CD14-positive monocyte (primary cell): ENCODE data around the gene PHPT1. TPM values are rescaled to one million over a fixed set of nuclear protein-coding genes. Genes with fewer than 3 reads are reported as not detected.

Source experiments
- DNase-seq, 3 donors: peaks; one replicate each; pipeline ENCODE4 v3.0.0-alpha.2; 2011 to 2022
- H2AFZ ChIP-seq: 2 replicates; pipeline ENCODE4 v1.6.0; 2012; ENCODE audit warnings: mild to moderate bottlenecking, low read depth, low read length, inconsistent platforms; ENCODE audit not compliant: insufficient read depth, poor library complexity, severe bottlenecking
- H3K27ac ChIP-seq, 2 donors: 1 replicate in 1 of 2; 2 replicates in 1 of 2; pipeline ENCODE4 v1.5.1; 2012 to 2013; ENCODE audit warnings: low read length in 2 of 2, control low read depth in 1 of 2, inconsistent platforms in 1 of 2, low read depth in 1 of 2, mild to moderate bottlenecking in 1 of 2
- H3K27me3 ChIP-seq, 2 donors: one replicate each; pipeline versions ENCODE4 v1.6.0 to v1.6.1; 2011 to 2013; ENCODE audit warnings: low read length in 2 of 2; ENCODE audit not compliant: control insufficient read depth in 2 of 2, insufficient read depth in 2 of 2
- H3K36me3 ChIP-seq, 2 donors: replicated peaks in 1 of 2; 1 replicate in 1 of 2; 2 replicates in 1 of 2; pipeline versions ENCODE4 v1.5.1 to v1.6.1; 2012 to 2013; ENCODE audit warnings: low read length in 2 of 2, control low read depth in 1 of 2, inconsistent platforms in 1 of 2, mild to moderate bottlenecking in 1 of 2; ENCODE audit not compliant: insufficient read depth in 2 of 2, control insufficient read depth in 1 of 2
- H3K4me1 ChIP-seq, 2 donors: 1 replicate in 1 of 2; 2 replicates in 1 of 2; pipeline versions ENCODE4 v1.5.1 to v1.6.1; 2012 to 2013; ENCODE audit warnings: low read length in 2 of 2, control low read depth in 1 of 2, inconsistent platforms in 1 of 2, mild to moderate bottlenecking in 1 of 2, moderate library complexity in 1 of 2; ENCODE audit not compliant: insufficient read depth in 2 of 2, control insufficient read depth in 1 of 2
- H3K4me2 ChIP-seq: replicated peaks from 2 replicates; pipeline ENCODE3; 2012; ENCODE audit warnings: low read length, moderate library complexity, mild to moderate bottlenecking; ENCODE audit not compliant: poor library complexity, severe bottlenecking; ENCODE audit errors: extremely low read depth
- H3K4me3 ChIP-seq, 3 experiments: fragments of 200-600 bp in 1 of 3; sonication (generic) in 1 of 3; replicated peaks in 1 of 3; 1 replicate in 2 of 3; 2 replicates in 1 of 3; pipeline ENCODE4 v1.5.1; 2011 to 2013; ENCODE audit warnings: low read length in 3 of 3, mild to moderate bottlenecking in 3 of 3, control low read depth in 2 of 3, low read depth in 2 of 3, inconsistent platforms in 1 of 3, moderate library complexity in 1 of 3
- H3K79me2 ChIP-seq: 2 replicates; pipeline ENCODE4 v1.6.0; 2012; ENCODE audit warnings: mild to moderate bottlenecking, control low read depth, inconsistent platforms, low read length, moderate library complexity; ENCODE audit not compliant: insufficient read depth
- H3K9ac ChIP-seq: 2 replicates; pipeline ENCODE4 v1.6.0; 2017; ENCODE audit warnings: low read length, mild to moderate bottlenecking; ENCODE audit not compliant: insufficient read depth, poor library complexity, severe bottlenecking
- H3K9me3 ChIP-seq, 2 donors: replicated peaks in 1 of 2; 1 replicate in 1 of 2; 2 replicates in 1 of 2; pipeline versions ENCODE4 v1.5.1 to v1.6.1; 2012 to 2013; ENCODE audit warnings: low read length in 2 of 2, control low read depth in 1 of 2; ENCODE audit not compliant: control insufficient read depth in 1 of 2, insufficient read depth in 1 of 2
- H4K20me1 ChIP-seq: 2 replicates; pipeline ENCODE4 v1.6.0; 2012; ENCODE audit warnings: mild to moderate bottlenecking, low read length, control low read depth, moderate library complexity; ENCODE audit not compliant: insufficient read depth
- H3K27ac Mint-ChIP-seq, 7 donors: one replicate each; pipeline ENCODE4 v1.8.0; 2020; ENCODE audit warnings: mild to moderate bottlenecking in 7 of 7, mixed read lengths in 7 of 7, moderate library complexity in 6 of 7, inconsistent platforms in 2 of 7
- H3K27me3 Mint-ChIP-seq, 3 donors: one replicate each; pipeline ENCODE4 v1.8.0; 2021 to 2022; ENCODE audit warnings: low read depth in 3 of 3, mild to moderate bottlenecking in 3 of 3, mixed read lengths in 3 of 3, moderate library complexity in 3 of 3, inconsistent platforms in 1 of 3
- H3K36me3 Mint-ChIP-seq, 2 donors: one replicate each; pipeline ENCODE4 v1.8.0; 2020; ENCODE audit warnings: mixed read lengths in 2 of 2, inconsistent platforms in 1 of 2, mild to moderate bottlenecking in 1 of 2
- H3K4me1 Mint-ChIP-seq: one replicate; pipeline ENCODE4 v1.8.0; 2020; ENCODE audit warnings: mild to moderate bottlenecking, mixed read lengths
- H3K4me3 Mint-ChIP-seq, 2 donors: one replicate each; pipeline ENCODE4 v1.8.0; 2020; ENCODE audit warnings: mild to moderate bottlenecking in 2 of 2, mixed read lengths in 2 of 2, moderate library complexity in 1 of 2
- H3K9me3 Mint-ChIP-seq, 7 donors: one replicate each; pipeline ENCODE4 v1.8.0; 2020 to 2022; ENCODE audit warnings: mixed read lengths in 7 of 7, mild to moderate bottlenecking in 6 of 7, moderate library complexity in 6 of 7, inconsistent platforms in 2 of 7
- WGBS: methylation state at CpG from one replicate; pipeline ENCODE4 v1.1.5; 2013; ENCODE audit warnings: missing lambda C conversion rate; ENCODE audit not compliant: insufficient coverage; 5-methylcytosine and 5-hydroxymethylcytosine counted together
- intact Hi-C, 2 donors: fragments of 100-400 bp; cut with micrococcal nuclease; formaldehyde crosslinking; loops; one replicate each; pipeline versions ENCODE4 v1.15.0 to v1.15.1; 2023
- polyA plus RNA-seq, 3 donors: library from polyadenylated mRNA; depleted of rRNA in 1 of 3; unstranded in 2 of 3; stranded (reverse) in 1 of 3; fragments of 300-500 nt in 2 of 3; fragments of >200 nt in 1 of 3; fragmentation: Illumina TruSeq in 2 of 3; gene quantifications; 1 replicate in 2 of 3; 2 replicates in 1 of 3; pipeline ENCODE4 v1.2.3, GENCODE V29; 2012 to 2021
- TF ChIP-seq, protein P1 (sequence below): fragments of 200-600 bp; IDR thresholded peaks from one replicate; pipeline ENCODE4 v1.8.0; 2022; ENCODE audit warnings: antibody characterized with exemption, mild to moderate bottlenecking

PHPT1 gene
- polyA plus RNA-seq, 3 donors: 70.0 to 163 (median 94.3) TPM

DNA sequence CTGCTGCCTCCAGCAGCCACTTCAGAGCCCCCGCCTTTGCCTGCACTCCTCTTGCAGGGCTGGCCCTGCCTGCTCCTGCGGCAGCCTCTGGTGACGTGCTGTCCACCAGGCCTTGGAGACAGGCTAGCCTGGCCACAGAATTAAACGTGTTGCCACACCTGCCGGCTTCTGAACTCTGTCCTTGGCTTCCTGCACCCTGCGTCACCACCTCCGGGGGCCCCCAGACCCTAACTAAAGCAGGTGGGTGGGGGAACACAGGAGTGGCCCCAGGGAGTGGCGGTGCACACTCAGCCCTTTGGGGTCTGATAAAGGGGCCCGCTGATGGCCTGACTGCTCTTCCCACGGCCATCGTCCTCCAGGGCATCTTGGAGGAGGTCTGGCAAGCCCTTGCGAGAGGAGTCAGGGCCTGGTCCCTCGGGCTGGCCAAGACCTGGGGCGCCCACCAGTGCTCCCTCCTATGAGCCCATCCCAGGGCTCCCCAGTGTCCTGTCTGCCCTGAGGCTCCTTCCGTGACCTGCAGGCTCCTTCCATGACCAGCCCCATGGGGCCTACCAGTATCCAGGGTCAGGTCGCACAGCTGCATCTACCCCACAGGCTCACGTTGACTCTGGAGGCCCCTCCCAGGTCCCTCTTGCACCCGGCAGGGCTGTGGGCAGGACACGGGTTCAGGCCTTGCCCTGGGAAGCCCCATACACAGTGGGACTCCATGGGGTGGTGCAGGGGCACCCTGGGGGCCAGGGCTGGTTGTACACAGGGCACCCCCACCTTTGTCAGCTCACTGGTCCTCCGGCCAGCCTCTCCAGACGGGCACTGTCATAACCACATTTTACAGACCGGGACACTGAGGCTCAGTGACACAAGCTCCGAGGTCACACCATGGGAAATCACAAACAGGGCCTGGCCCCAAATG, 1.9 kb downstream of the PHPT1 start:
- no peak overlapping the region for H3K4me3 ChIP-seq
- peaks cover 0 to 7% (median 5%) of the 10 kb centered on the region in 7 donors for H3K9me3 Mint-ChIP-seq
- H3K27me3 ChIP-seq: peaks cover 4 to 16% of the 10 kb centered on the region in 2 donors
- H2AFZ ChIP-seq: no peak overlapping the region
- no peak for DNase-seq
- peaks cover 9% of the 10 kb centered on the region for H4K20me1 ChIP-seq
- intact Hi-C loops: no loop called here
- H3K4me3 Mint-ChIP-seq: no peak overlapping the region
- TF ChIP-seq, protein P1, sequence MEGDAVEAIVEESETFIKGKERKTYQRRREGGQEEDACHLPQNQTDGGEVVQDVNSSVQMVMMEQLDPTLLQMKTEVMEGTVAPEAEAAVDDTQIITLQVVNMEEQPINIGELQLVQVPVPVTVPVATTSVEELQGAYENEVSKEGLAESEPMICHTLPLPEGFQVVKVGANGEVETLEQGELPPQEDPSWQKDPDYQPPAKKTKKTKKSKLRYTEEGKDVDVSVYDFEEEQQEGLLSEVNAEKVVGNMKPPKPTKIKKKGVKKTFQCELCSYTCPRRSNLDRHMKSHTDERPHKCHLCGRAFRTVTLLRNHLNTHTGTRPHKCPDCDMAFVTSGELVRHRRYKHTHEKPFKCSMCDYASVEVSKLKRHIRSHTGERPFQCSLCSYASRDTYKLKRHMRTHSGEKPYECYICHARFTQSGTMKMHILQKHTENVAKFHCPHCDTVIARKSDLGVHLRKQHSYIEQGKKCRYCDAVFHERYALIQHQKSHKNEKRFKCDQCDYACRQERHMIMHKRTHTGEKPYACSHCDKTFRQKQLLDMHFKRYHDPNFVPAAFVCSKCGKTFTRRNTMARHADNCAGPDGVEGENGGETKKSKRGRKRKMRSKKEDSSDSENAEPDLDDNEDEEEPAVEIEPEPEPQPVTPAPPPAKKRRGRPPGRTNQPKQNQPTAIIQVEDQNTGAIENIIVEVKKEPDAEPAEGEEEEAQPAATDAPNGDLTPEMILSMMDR: no peak
- H3K36me3 Mint-ChIP-seq: peaks cover 0 to 9% of the 10 kb centered on the region in 2 donors
- 92% methylated on average over 20 of the region's 23 CpGs for WGBS
- no peaks in the 10 kb centered on the region for H3K79me2 ChIP-seq
- peaks cover 0 to 5% of the 10 kb centered on the region in 2 donors for H3K9me3 ChIP-seq
- peaks cover 0 to 5% of the 10 kb centered on the region in 2 donors for H3K36me3 ChIP-seq
- H3K4me2 ChIP-seq: no peak overlapping the region
- H3K27ac ChIP-seq: no peak overlapping the region
- peak overlapping the region in 1 of 7 donors; percentile 38 for H3K27ac Mint-ChIP-seq
- H3K27me3 Mint-ChIP-seq: peaks cover 13 to 18% (median 14%) of the 10 kb centered on the region in 3 donors
- H3K4me1 ChIP-seq: peaks cover 21 to 34% of the 10 kb centered on the region in 2 donors
- H3K9ac ChIP-seq: no peak overlapping the region
- H3K4me1 Mint-ChIP-seq: peaks cover 20% of the 10 kb centered on the region

DNA sequence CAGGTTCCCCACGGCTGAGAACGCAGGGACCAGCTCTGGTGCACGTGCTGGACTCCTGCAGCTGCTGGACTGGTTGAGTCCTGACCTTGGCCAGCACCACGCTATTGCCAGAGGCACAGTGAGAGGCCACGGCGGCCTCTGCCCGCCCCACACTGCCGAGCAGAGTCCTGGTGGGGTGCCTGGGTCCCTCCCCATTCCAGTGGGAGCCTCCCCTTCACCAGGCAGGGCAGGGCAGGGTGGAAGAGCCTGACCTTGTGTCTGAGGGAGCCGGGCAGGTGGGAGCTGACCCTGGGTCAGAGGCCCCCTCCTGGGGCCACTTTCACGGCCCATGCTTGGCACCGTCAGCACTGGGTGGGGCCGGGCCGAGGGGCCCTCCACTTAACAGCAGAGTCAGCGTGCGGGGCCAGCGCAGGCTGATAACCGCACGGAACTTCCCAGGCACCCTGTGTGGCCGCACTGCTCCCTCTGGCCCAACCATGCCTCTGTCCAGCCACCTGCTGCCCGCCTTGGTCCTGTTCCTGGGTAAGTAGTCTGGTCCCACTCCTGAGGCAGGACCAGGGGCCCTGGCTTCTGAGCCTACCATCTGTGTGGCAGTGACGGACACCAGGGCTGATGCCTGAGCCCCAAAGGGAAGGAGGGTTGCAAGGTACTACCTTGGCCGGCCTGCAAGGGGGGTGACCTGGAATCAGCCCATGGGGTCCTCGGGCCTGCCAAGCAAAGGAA, 2.9 kb downstream of the PHPT1 start, which contains the start of gene MAMDC4:
Gene MAMDC4, plus strand, starts transcription at position 406 of the 723 bp plus-strand sequence. Its CDS starts 71 bp downstream, at position 477.
- no peak within 1 kb of the TSS for H3K4me3 Mint-ChIP-seq

More for the DNA sequence above, 2.9 kb downstream of the PHPT1 start, which contains the start of gene MAMDC4:
- H3K27me3 ChIP-seq: peaks cover 0 to 9% of the 10 kb centered on the region in 2 donors
- Mint-ChIP-seq H3K36me3 (peaks cover 0 to 9% of the 10 kb centered on the region in 2 donors), H3K27me3 (peaks cover 5 to 9% (median 7%) of the 10 kb centered on the region in 3 donors), H3K4me1 (peaks cover 14% of the 10 kb centered on the region), H3K27ac (peak within 1 kb of the TSS in 2 of 7 donors; percentile 38 to 75), H3K9me3 (peaks cover 0 to 3% (median 0%) of the 10 kb centered on the region in 7 donors)
- no peak within 1 kb of the TSS for H3K27ac ChIP-seq
- no peak within 1 kb of the TSS for H2AFZ ChIP-seq
- H3K79me2 ChIP-seq: no peaks in the 10 kb centered on the region
- WGBS: 91% methylated on average over 22 of the region's 23 CpGs
- no peak for DNase-seq
- no peak within 1 kb of the TSS for H3K4me3 ChIP-seq
- no peaks in the 10 kb centered on the region for H3K9me3 ChIP-seq
- intact Hi-C loops: no loop called here
- H3K36me3 ChIP-seq: peaks cover 0 to 5% of the 10 kb centered on the region in 2 donors
- H3K4me2 ChIP-seq: no peak within 1 kb of the TSS
- peaks cover 9% of the 10 kb centered on the region for H4K20me1 ChIP-seq
- H3K4me1 ChIP-seq: peaks cover 19 to 25% of the 10 kb centered on the region in 2 donors
- no peak within 1 kb of the TSS for H3K9ac ChIP-seq
- TF ChIP-seq, protein P1: no peak
